ENCODE results near the gene HUNK. TPM values are rescaled to one million over a fixed set of nuclear protein-coding genes. Genes with fewer than 3 reads are reported as not detected.

Gene HUNK
- total and polyA plus RNA-seq, 2 experiments from 2014 or later: 1.6 to 5.1 TPM

GRCh38 chr21:32001390-32001789 is 128.6 kb downstream of the HUNK start (continued):
- TF ChIP-seq REST (IDR thresholded peaks at IDR 0.05; ENCODE audit: unreplicated experiment) (no peak), ZNF114 (CRISPR knock-in tag; IDR thresholded peaks at IDR 0.05) (no peak), CREB1 (CRISPR knock-in tag; IDR thresholded peaks at IDR 0.05; ENCODE audit: low read depth) (no peak), POLR2AphosphoS5 (IDR thresholded peaks at IDR 0.05; ENCODE audit: low read depth) (no peak), ETS1 (IDR thresholded peaks at IDR 0.05) (no peak), JUNB (IDR thresholded peaks at IDR 0.05; ENCODE audit: unreplicated experiment) (no peak), EZH2phosphoT487 (IDR thresholded peaks at IDR 0.05; ENCODE audit: unreplicated experiment) (no peak), ZNF331 (CRISPR knock-in tag; IDR thresholded peaks at IDR 0.05; ENCODE audit: low read depth) (no peak), NANOG (IDR thresholded peaks at IDR 0.05; ENCODE audit: borderline replicate concordance) (no peak), EZH2 (IDR thresholded peaks at IDR 0.05; ENCODE audit: low read depth, unreplicated experiment) (no peak), STAT1 (IDR thresholded peaks at IDR 0.05; ENCODE audit: unreplicated experiment) (no peak)
- TF ChIP-seq, protein P1, sequence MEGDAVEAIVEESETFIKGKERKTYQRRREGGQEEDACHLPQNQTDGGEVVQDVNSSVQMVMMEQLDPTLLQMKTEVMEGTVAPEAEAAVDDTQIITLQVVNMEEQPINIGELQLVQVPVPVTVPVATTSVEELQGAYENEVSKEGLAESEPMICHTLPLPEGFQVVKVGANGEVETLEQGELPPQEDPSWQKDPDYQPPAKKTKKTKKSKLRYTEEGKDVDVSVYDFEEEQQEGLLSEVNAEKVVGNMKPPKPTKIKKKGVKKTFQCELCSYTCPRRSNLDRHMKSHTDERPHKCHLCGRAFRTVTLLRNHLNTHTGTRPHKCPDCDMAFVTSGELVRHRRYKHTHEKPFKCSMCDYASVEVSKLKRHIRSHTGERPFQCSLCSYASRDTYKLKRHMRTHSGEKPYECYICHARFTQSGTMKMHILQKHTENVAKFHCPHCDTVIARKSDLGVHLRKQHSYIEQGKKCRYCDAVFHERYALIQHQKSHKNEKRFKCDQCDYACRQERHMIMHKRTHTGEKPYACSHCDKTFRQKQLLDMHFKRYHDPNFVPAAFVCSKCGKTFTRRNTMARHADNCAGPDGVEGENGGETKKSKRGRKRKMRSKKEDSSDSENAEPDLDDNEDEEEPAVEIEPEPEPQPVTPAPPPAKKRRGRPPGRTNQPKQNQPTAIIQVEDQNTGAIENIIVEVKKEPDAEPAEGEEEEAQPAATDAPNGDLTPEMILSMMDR (conservative IDR thresholded peaks at IDR 0.05; ENCODE audit: low read depth in 2 of 2): no peak

DNA sequence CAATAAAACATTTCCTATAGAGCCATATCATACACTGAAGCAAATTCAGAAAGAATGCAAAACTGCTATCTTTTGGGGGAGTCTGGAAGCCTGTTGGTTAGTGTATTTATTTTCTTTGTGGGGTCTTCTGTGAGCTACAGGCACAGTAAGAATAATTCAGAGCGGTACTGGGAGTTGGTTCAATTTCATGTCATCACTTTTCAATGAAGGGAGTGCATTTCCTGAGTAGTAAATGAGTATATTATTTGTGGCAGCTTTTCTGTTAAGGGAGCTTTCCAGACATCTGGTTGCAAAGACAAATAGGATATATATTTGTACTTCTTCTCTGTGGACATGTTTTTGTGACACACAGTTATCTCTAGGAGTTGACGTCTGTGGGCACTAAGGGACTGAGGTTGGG is 130.6 kb downstream of the HUNK start:
- DNase-seq (ENCODE audit: low spot score) (no peak), ATAC-seq (no peak)
- Histone ChIP-seq H3K4me1 (ENCODE audit: insufficient read depth) (no peaks in the 10 kb centered on the region), H3K9me2 (ENCODE audit: insufficient read depth) (no peaks in the 10 kb centered on the region), H3K79me2 (replicated peaks; ENCODE audit: insufficient read depth) (no peaks in the 10 kb centered on the region), H3K4me2 (no peak overlapping the region), H3K36me3 (ENCODE audit: insufficient read depth) (no peaks in the 10 kb centered on the region), H2AFZ (no peak overlapping the region), H3F3A (replicated peaks; ENCODE audit: low read depth) (no peaks in the 10 kb centered on the region), H3K27me3 (ENCODE audit: insufficient read depth) (no peaks in the 10 kb centered on the region), H3K27ac (ENCODE audit: low read depth) (no peak overlapping the region), H3K4me3 (no peak overlapping the region), H4K20me1 (replicated peaks; ENCODE audit: insufficient read depth) (no peaks in the 10 kb centered on the region)
- Mint-ChIP-seq H3K36me3 (ENCODE audit: low read depth) (no peaks in the 10 kb centered on the region), H3K4me1 (no peaks in the 10 kb centered on the region), H3K9me3 (no peaks in the 10 kb centered on the region), H3K27ac (no peak overlapping the region), H3K4me3 (no peak overlapping the region), H3K27me3 (ENCODE audit: insufficient read depth, low read depth, poor library complexity) (peaks cover 9% of the 10 kb centered on the region)
- TF ChIP-seq POLR2AphosphoS5 (IDR thresholded peaks at IDR 0.05; ENCODE audit: low read depth): no peak
- TF ChIP-seq, protein P1 (conservative IDR thresholded peaks at IDR 0.05; ENCODE audit: low read depth in 2 of 2): no peak
- TF ChIP-seq CREB1 (CRISPR knock-in tag; IDR thresholded peaks at IDR 0.05; ENCODE audit: low read depth): no peak
- TF ChIP-seq EZH2phosphoT487 (IDR thresholded peaks at IDR 0.05; ENCODE audit: unreplicated experiment): no peak
- TF ChIP-seq JUNB (IDR thresholded peaks at IDR 0.05; ENCODE audit: unreplicated experiment): no peak
- no peak for TF ChIP-seq STAT1 (IDR thresholded peaks at IDR 0.05; ENCODE audit: unreplicated experiment)
- TF ChIP-seq REST (IDR thresholded peaks at IDR 0.05; ENCODE audit: unreplicated experiment): no peak
- no peak for TF ChIP-seq ETS1 (IDR thresholded peaks at IDR 0.05)
- TF ChIP-seq EZH2 (IDR thresholded peaks at IDR 0.05; ENCODE audit: low read depth, unreplicated experiment): no peak
- no peak for TF ChIP-seq ZNF331 (CRISPR knock-in tag; IDR thresholded peaks at IDR 0.05; ENCODE audit: low read depth)
- no peak for TF ChIP-seq NANOG (IDR thresholded peaks at IDR 0.05; ENCODE audit: borderline replicate concordance)
- TF ChIP-seq ZNF114 (CRISPR knock-in tag; IDR thresholded peaks at IDR 0.05): no peak
